ENCODE measurements around the gene DIMT1. TPM values are rescaled to one million over a fixed set of nuclear protein-coding genes. Genes with fewer than 3 reads are reported as not detected.

Gene DIMT1
- total and polyA plus RNA-seq, 2 of the 4 experiments (the other 2 are of a cell fraction): 27.5 to 46.4 TPM

DNA sequence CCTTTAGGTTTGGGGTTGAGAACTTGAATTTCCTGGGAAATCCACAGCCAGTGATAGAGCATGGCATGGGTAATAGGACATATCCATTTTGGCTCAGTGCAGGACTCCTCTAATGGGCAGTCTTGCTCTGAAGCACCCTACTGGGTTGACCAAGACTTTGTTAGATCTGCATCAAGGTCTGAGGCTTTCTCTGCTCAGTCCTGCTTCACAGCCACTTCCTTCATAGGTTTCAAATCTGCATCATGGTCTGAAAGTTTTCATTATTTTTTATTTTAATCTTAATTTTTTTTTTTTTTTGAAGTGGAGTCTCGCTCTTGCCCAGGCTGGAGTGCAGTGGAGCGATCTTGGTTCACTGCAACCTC is 61.2 kb downstream of the DIMT1 start:
- H3K9me3 ChIP-seq (ENCODE audit: control insufficient read depth, insufficient read depth, low read length): no peaks in the 10 kb centered on the region
- ATAC-seq (ENCODE audit: low read depth) (no peak), DNase-seq (no peak)
- no peaks in the 10 kb centered on the region; the same call in 1 of the 2 replicates for H3K36me3 ChIP-seq (ENCODE audit: control insufficient read depth, insufficient read depth, low read length)
- TF ChIP-seq RCOR1 (IDR thresholded peaks at IDR 0.05; ENCODE audit: insufficient replicate concordance, low read length) (no peak), CHD1 (IDR thresholded peaks at IDR 0.05; ENCODE audit: low read depth, low read length) (no peak), MAFK (IDR thresholded peaks at IDR 0.05; ENCODE audit: low read depth, low read length) (no peak), FOS (IDR thresholded peaks at IDR 0.05; ENCODE audit: low read depth, low read length) (no peak), RFX5 (IDR thresholded peaks at IDR 0.05; ENCODE audit: low read depth, low read length) (no peak)
- TF ChIP-seq, protein P1, sequence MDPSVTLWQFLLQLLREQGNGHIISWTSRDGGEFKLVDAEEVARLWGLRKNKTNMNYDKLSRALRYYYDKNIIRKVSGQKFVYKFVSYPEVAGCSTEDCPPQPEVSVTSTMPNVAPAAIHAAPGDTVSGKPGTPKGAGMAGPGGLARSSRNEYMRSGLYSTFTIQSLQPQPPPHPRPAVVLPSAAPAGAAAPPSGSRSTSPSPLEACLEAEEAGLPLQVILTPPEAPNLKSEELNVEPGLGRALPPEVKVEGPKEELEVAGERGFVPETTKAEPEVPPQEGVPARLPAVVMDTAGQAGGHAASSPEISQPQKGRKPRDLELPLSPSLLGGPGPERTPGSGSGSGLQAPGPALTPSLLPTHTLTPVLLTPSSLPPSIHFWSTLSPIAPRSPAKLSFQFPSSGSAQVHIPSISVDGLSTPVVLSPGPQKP (IDR thresholded peaks at IDR 0.05; ENCODE audit: borderline replicate concordance, low read depth, low read length): no peak
- TF ChIP-seq, protein P2, sequence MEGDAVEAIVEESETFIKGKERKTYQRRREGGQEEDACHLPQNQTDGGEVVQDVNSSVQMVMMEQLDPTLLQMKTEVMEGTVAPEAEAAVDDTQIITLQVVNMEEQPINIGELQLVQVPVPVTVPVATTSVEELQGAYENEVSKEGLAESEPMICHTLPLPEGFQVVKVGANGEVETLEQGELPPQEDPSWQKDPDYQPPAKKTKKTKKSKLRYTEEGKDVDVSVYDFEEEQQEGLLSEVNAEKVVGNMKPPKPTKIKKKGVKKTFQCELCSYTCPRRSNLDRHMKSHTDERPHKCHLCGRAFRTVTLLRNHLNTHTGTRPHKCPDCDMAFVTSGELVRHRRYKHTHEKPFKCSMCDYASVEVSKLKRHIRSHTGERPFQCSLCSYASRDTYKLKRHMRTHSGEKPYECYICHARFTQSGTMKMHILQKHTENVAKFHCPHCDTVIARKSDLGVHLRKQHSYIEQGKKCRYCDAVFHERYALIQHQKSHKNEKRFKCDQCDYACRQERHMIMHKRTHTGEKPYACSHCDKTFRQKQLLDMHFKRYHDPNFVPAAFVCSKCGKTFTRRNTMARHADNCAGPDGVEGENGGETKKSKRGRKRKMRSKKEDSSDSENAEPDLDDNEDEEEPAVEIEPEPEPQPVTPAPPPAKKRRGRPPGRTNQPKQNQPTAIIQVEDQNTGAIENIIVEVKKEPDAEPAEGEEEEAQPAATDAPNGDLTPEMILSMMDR (conservative IDR thresholded peaks at IDR 0.05; ENCODE audit: low read depth, low read length): no peak
- H3K4ac ChIP-seq (ENCODE audit: low read depth, low read length): no peak overlapping the region
- POLR2A ChIA-PET (ENCODE audit: unreplicated experiment): no interaction called here
- CTCF ChIA-PET: interaction anchor here (1.1 kb wide), 1 partner anchor 52 kb away, joined by 3 read pairs; no protein-coding TSS in a partner anchor
- no peak overlapping the region for H3K56ac ChIP-seq (ENCODE audit: extremely low read depth, insufficient read depth, low read length)
- no peak overlapping the region for H2BK15ac ChIP-seq (ENCODE audit: low read depth, low read length)
- H3K27ac ChIP-seq (ENCODE audit: insufficient read depth, low read length): no peak overlapping the region
- in situ Hi-C loops (cut with MboI; ENCODE audit: low sequenced_read_pairs): no loop called here
- H3K4me2 ChIP-seq (ENCODE audit: low read depth, low read length): no peak overlapping the region
- H2BK5ac ChIP-seq (ENCODE audit: low read depth, low read length, poor library complexity, severe bottlenecking): no peak overlapping the region
- dilution Hi-C loops (cut with HindIII; ENCODE audit: low sequenced_read_pairs, unreplicated experiment): no loop called here
- no peak overlapping the region for H4K91ac ChIP-seq (ENCODE audit: insufficient read depth, low read depth, low read length)
- H2AK9ac ChIP-seq (replicated peaks; ENCODE audit: low read depth, low read length, poor library complexity): no peak overlapping the region
- no peak overlapping the region for H4K5ac ChIP-seq (ENCODE audit: low read depth, low read length)
- H3K23ac ChIP-seq (ENCODE audit: low read depth, low read length): no peak overlapping the region
- intact Hi-C loops (cut with micrococcal nuclease): no loop called here
- no peaks in the 10 kb centered on the region for H3K27me3 ChIP-seq (ENCODE audit: control insufficient read depth, insufficient read depth, low read length)
- peaks cover 27 to 38% of the 10 kb centered on the region in 2 experiments for H3K79me1 ChIP-seq (ENCODE audit: low read depth in 1 of 2, low read length in 2 of 2)
- H3K18ac ChIP-seq (ENCODE audit: low read depth, low read length): no peak overlapping the region
- H2AK5ac ChIP-seq (ENCODE audit: low read depth, low read length): no peak overlapping the region
- no peaks in the 10 kb centered on the region for H3K4me1 ChIP-seq (ENCODE audit: control insufficient read depth, insufficient read depth, low read length)
- no TSS peak for BruUV-seq (replicated peaks)
- H2BK120ac ChIP-seq (ENCODE audit: low read depth, low read length): no peak overlapping the region
- H3K14ac ChIP-seq (replicated peaks; ENCODE audit: low read depth, low read length): no peak overlapping the region
- H3K4me3 ChIP-seq (ENCODE audit: insufficient read depth, low read depth, low read length): no peak overlapping the region
- H2BK20ac ChIP-seq (ENCODE audit: low read depth, low read length): no peak overlapping the region
- H3K9me1 ChIP-seq (ENCODE audit: insufficient read depth, low read length): peaks cover 9% of the 10 kb centered on the region
- whole genome bisulfite sequencing, 2 experiments (ENCODE audit: extremely low coverage in 2 of 2, insufficient read length in 1 of 2): no CpG with 5 or more reads among the region's 2 CpGs
- H3K9ac ChIP-seq (ENCODE audit: low read depth, low read length): no peak overlapping the region
- H2AFZ ChIP-seq (replicated peaks; ENCODE audit: low read length, poor library complexity): no peak overlapping the region
- no peak overlapping the region for H4K8ac ChIP-seq (ENCODE audit: low read depth in 2 of 2, low read length in 2 of 2)
- peaks cover 20% of the 10 kb centered on the region for H4K20me1 ChIP-seq (ENCODE audit: insufficient read depth, low read length)

All from IMR-90 (cell line).